GM12874 (cell line): ENCODE data around the gene PDE4D.

Experiments
- CTCF ChIP-seq: IDR thresholded peaks from 2 replicates; pipeline ENCODE4 v1.5.1; 2011; ENCODE audit warnings: low read depth, mild to moderate bottlenecking, control low read depth, low read length, moderate library complexity; ENCODE audit not compliant: insufficient read depth

Gene PDE4D

GRCh38 chr5:59287361-59287760, 606.2 kb downstream of the PDE4D start:
- TF ChIP-seq CTCF, result no peak

GRCh38 chr5:59286510-59286909, 607.0 kb downstream of the PDE4D start:
- no peak for TF ChIP-seq CTCF

- no peak for TF ChIP-seq CTCF
These were observed 608.1 kb downstream of the PDE4D start for GRCh38 chr5:59285300-59286016.

- TF ChIP-seq CTCF, result no peak
These were observed 610.8 kb downstream of the PDE4D start for GRCh38 chr5:59282726-59283125.

GRCh38 chr5:59279979-59280378, 613.5 kb downstream of the PDE4D start:
- no peak for TF ChIP-seq CTCF

GRCh38 chr5:59276917-59277372, 616.6 kb downstream of the PDE4D start:
- no peak for TF ChIP-seq CTCF

- TF ChIP-seq CTCF, result no peak
These were observed 617.2 kb downstream of the PDE4D start for GRCh38 chr5:59276325-59276675.
